H9 (cell line): ENCODE data around the gene UBAC2. TPM values are rescaled to one million over a fixed set of nuclear protein-coding genes. Genes with fewer than 3 reads are reported as not detected.
A peak's percentile ranks its signal among the peaks of the same experiment; 100 is the strongest.

Experiments
- DNase-seq: peaks from one replicate; pipeline ENCODE4 v3.0.0-alpha.2; 2017
- H2AFZ ChIP-seq: one replicate; pipeline ENCODE4 v1.6.1; 2013; ENCODE audit warnings: mild to moderate bottlenecking, low read length, control low read depth, moderate library complexity
- H2AK5ac ChIP-seq: 2 replicates; pipeline ENCODE4 v1.6.1; 2013; ENCODE audit warnings: low read length, control low read depth, mixed read lengths; ENCODE audit not compliant: insufficient read length
- H2BK120ac ChIP-seq: one replicate; pipeline ENCODE4 v1.6.1; 2013; ENCODE audit warnings: low read depth, mild to moderate bottlenecking, low read length, control low read depth, inconsistent platforms; ENCODE audit not compliant: poor library complexity, severe bottlenecking
- H2BK12ac ChIP-seq: 2 replicates; pipeline ENCODE4 v1.6.1; 2013; ENCODE audit warnings: low read length, control low read depth, mixed read lengths, low read depth; ENCODE audit not compliant: insufficient read length
- H2BK15ac ChIP-seq: 2 replicates; pipeline ENCODE4 v1.6.1; 2013; ENCODE audit warnings: low read depth, low read length, control low read depth
- H2BK20ac ChIP-seq: one replicate; pipeline ENCODE4 v1.6.1; 2013; ENCODE audit warnings: low read depth, mild to moderate bottlenecking, low read length, control low read depth, inconsistent platforms; ENCODE audit not compliant: poor library complexity, severe bottlenecking
- H2BK5ac ChIP-seq: 2 replicates; pipeline ENCODE4 v1.6.1; 2013; ENCODE audit warnings: low read length, control low read depth, mixed read lengths; ENCODE audit not compliant: insufficient read length
- H3K14ac ChIP-seq: 2 replicates; pipeline ENCODE4 v1.6.1; 2013; ENCODE audit warnings: low read length, control low read depth; ENCODE audit not compliant: insufficient read depth
- H3K18ac ChIP-seq: 2 replicates; pipeline ENCODE4 v1.6.1; 2013; ENCODE audit warnings: low read depth, mild to moderate bottlenecking, mixed read lengths, low read length, control low read depth; ENCODE audit not compliant: insufficient read length
- H3K23ac ChIP-seq: 2 replicates; pipeline ENCODE4 v1.6.1; 2013; ENCODE audit warnings: low read length, control low read depth, mixed read lengths, low read depth; ENCODE audit not compliant: insufficient read length
- H3K23me2 ChIP-seq: 2 replicates; pipeline ENCODE4 v1.6.1; 2013; ENCODE audit warnings: low read depth, mild to moderate bottlenecking, mixed read lengths, low read length, control low read depth; ENCODE audit not compliant: insufficient read length, poor library complexity, severe bottlenecking
- H3K27ac ChIP-seq: 2 replicates; pipeline ENCODE4 v1.5.1; 2013; ENCODE audit warnings: low read length, control low read depth, mixed read lengths, low read depth; ENCODE audit not compliant: insufficient read length
- H3K27me3 ChIP-seq: 2 replicates; pipeline ENCODE4 v1.6.1; 2013; ENCODE audit warnings: low read length, control low read depth, inconsistent platforms; ENCODE audit not compliant: insufficient read depth
- H3K4ac ChIP-seq: 2 replicates; pipeline ENCODE4 v1.6.1; 2013; ENCODE audit warnings: low read depth, mild to moderate bottlenecking, control low read depth, inconsistent platforms, low read length, moderate library complexity
- H3K4me1 ChIP-seq: 2 replicates; pipeline ENCODE4 v1.6.1; 2013; ENCODE audit warnings: low read length, control low read depth, inconsistent platforms; ENCODE audit not compliant: insufficient read depth
- H3K4me2 ChIP-seq: 2 replicates; pipeline ENCODE4 v1.6.1; 2013; ENCODE audit warnings: low read length, control low read depth, mixed read lengths; ENCODE audit not compliant: insufficient read length, insufficient read depth
- H3K56ac ChIP-seq: 2 replicates; pipeline ENCODE4 v1.6.1; 2013; ENCODE audit warnings: low read depth, mild to moderate bottlenecking, mixed read lengths, low read length, control low read depth; ENCODE audit not compliant: insufficient read length
- H3K79me1 ChIP-seq: 2 replicates; pipeline ENCODE4 v1.6.1; 2013; ENCODE audit warnings: low read depth, mild to moderate bottlenecking, moderate library complexity, low read length, control low read depth, inconsistent platforms; ENCODE audit not compliant: insufficient read depth, poor library complexity, severe bottlenecking
- H3K79me2 ChIP-seq: 2 replicates; pipeline ENCODE4 v1.6.1; 2013; ENCODE audit warnings: low read length, control low read depth, inconsistent platforms; ENCODE audit not compliant: insufficient read depth
- H3K9ac ChIP-seq: 2 replicates; pipeline ENCODE4 v1.6.1; 2013; ENCODE audit warnings: low read length, control low read depth, mixed read lengths; ENCODE audit not compliant: insufficient read length; ENCODE audit errors: extremely low read depth
- H3K9me3 ChIP-seq: one replicate; pipeline ENCODE4 v1.6.1; 2013; ENCODE audit warnings: low read depth, low read length, inconsistent platforms; ENCODE audit not compliant: control insufficient read depth
- H3T11ph ChIP-seq: one replicate; pipeline ENCODE4 v1.6.1; 2013; ENCODE audit warnings: mild to moderate bottlenecking, low read length, control low read depth, inconsistent platforms
- H4K20me1 ChIP-seq: one replicate; pipeline ENCODE4 v1.6.1; 2013; ENCODE audit not compliant: control insufficient read depth, insufficient read length, insufficient read depth
- H4K5ac ChIP-seq: 2 replicates; pipeline ENCODE4 v1.6.1; 2013; ENCODE audit warnings: low read depth, mild to moderate bottlenecking, mixed read lengths, low read length, control low read depth; ENCODE audit not compliant: insufficient read length
- H4K8ac ChIP-seq: replicated peaks from 2 replicates; pipeline ENCODE4 v1.6.1; 2013; ENCODE audit warnings: low read length, control low read depth, mixed read lengths, low read depth; ENCODE audit not compliant: insufficient read length
- H4K91ac ChIP-seq: 2 replicates; pipeline ENCODE4 v1.6.1; 2013; ENCODE audit warnings: low read depth, mild to moderate bottlenecking, moderate library complexity, mixed read lengths, low read length, control low read depth; ENCODE audit not compliant: insufficient read length
- H3K27ac Mint-ChIP-seq, 3 experiments: 2 replicates in 2 of 3; 3 replicates in 1 of 3; pipeline ENCODE4 v1.8.0; 2020 to 2021; ENCODE audit warnings: mixed read lengths in 3 of 3, mild to moderate bottlenecking in 1 of 3, moderate library complexity in 1 of 3
- H3K27me3 Mint-ChIP-seq: 2 replicates; pipeline ENCODE4 v1.8.0; 2021; ENCODE audit warnings: low read depth, mild to moderate bottlenecking, moderate library complexity, mixed read lengths
- H3K36me3 Mint-ChIP-seq, 3 experiments: 2 replicates in 2 of 3; 3 replicates in 1 of 3; pipeline ENCODE4 v1.8.0; 2020 to 2021; ENCODE audit warnings: low read depth in 3 of 3, mixed read lengths in 3 of 3; ENCODE audit not compliant: insufficient read depth in 1 of 3
- H3K4me1 Mint-ChIP-seq, 2 experiments: 2 replicates each; pipeline ENCODE4 v1.8.0; 2020; ENCODE audit warnings: mixed read lengths in 2 of 2
- H3K4me3 Mint-ChIP-seq, 2 experiments: 2 replicates in 1 of 2; 3 replicates in 1 of 2; pipeline ENCODE4 v1.8.0; 2020 to 2021; ENCODE audit warnings: mild to moderate bottlenecking in 2 of 2, mixed read lengths in 2 of 2, moderate library complexity in 1 of 2
- H3K9me3 Mint-ChIP-seq, 2 experiments: 2 replicates in 1 of 2; 3 replicates in 1 of 2; pipeline ENCODE4 v1.8.0; 2020; ENCODE audit warnings: mild to moderate bottlenecking in 2 of 2, mixed read lengths in 2 of 2, moderate library complexity in 1 of 2
- WGBS: extraction: QIAGEN DNeasy Blood & Tissue Kit; methylation state at CpG from one replicate; pipeline ENCODE4 v1.1.7; 2013; ENCODE audit warnings: missing lambda C conversion rate, low lambda C conversion rate, mixed read lengths; ENCODE audit not compliant: insufficient read length; ENCODE audit errors: extremely low coverage; 5-methylcytosine and 5-hydroxymethylcytosine counted together
- total RNA-seq: library from RNA; stranded (reverse); gene quantifications from 2 replicates; pipeline ENCODE4 v1.2.1, GENCODE V29; 2021
- TF ChIP-seq, protein P1 (sequence below): fragments of 200-600 bp; sonication (generic); conservative IDR thresholded peaks from 3 replicates; pipeline ENCODE4 v1.8.0; 2021; ENCODE audit warnings: antibody characterized with exemption, mild to moderate bottlenecking

The UBAC2 gene
- total RNA-seq, 1 experiment from 2014 or later = 52.3 TPM

GRCh38 chr13:99314640-99315176, 114.1 kb downstream of the UBAC2 start:
- DNase-seq = no peak
- H3K9me3 Mint-ChIP-seq = no peaks in the 10 kb centered on the region
- Histone ChIP-seq H3K4ac (no peak overlapping the region), H3K27ac (no peak overlapping the region), H3K56ac (no peak overlapping the region), H3K18ac (no peak overlapping the region), H4K8ac (no peak overlapping the region), H3K27me3 (peaks cover 3% of the 10 kb centered on the region; the same call in 1 of the 2 replicates), H2BK20ac (no peak overlapping the region), H3K4me1 (no peaks in the 10 kb centered on the region; the same call in 1 of the 2 replicates), H3K9me3 (no peaks in the 10 kb centered on the region), H2BK120ac (no peak overlapping the region), H3K23ac (no peak overlapping the region), H2BK15ac (no peak overlapping the region), H3T11ph (no peak overlapping the region), H3K23me2 (no peaks in the 10 kb centered on the region), H4K20me1 (no peaks in the 10 kb centered on the region), H3K79me2 (peaks cover 2% of the 10 kb centered on the region; the same call in 1 of the 2 replicates), H2BK5ac (no peak overlapping the region), H4K5ac (no peak overlapping the region), H2AK5ac (no peak overlapping the region), H4K91ac (no peak overlapping the region), H3K4me2 (no peak overlapping the region), H3K9ac (no peak overlapping the region), H3K79me1 (no peaks in the 10 kb centered on the region), H2BK12ac (no peak overlapping the region), H3K14ac (no peak overlapping the region), H2AFZ (no peak overlapping the region)
- H3K4me1 Mint-ChIP-seq = peaks cover 26 to 32% of the 10 kb centered on the region in 2 experiments
- no peaks in the 10 kb centered on the region for H3K27me3 Mint-ChIP-seq
- peaks cover 9 to 12% (median 9%) of the 10 kb centered on the region in 3 experiments for H3K36me3 Mint-ChIP-seq
- TF ChIP-seq, protein P1, sequence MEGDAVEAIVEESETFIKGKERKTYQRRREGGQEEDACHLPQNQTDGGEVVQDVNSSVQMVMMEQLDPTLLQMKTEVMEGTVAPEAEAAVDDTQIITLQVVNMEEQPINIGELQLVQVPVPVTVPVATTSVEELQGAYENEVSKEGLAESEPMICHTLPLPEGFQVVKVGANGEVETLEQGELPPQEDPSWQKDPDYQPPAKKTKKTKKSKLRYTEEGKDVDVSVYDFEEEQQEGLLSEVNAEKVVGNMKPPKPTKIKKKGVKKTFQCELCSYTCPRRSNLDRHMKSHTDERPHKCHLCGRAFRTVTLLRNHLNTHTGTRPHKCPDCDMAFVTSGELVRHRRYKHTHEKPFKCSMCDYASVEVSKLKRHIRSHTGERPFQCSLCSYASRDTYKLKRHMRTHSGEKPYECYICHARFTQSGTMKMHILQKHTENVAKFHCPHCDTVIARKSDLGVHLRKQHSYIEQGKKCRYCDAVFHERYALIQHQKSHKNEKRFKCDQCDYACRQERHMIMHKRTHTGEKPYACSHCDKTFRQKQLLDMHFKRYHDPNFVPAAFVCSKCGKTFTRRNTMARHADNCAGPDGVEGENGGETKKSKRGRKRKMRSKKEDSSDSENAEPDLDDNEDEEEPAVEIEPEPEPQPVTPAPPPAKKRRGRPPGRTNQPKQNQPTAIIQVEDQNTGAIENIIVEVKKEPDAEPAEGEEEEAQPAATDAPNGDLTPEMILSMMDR = no peak
- H3K27ac Mint-ChIP-seq = peak overlapping the region in 2 of 3 experiments; percentile 8 to 40; a peak in 2 of 7 replicates
- H3K4me3 Mint-ChIP-seq = no peak overlapping the region
- no CpG with 5 or more reads among the region's 10 CpGs for WGBS
